Activated CD4-positive, alpha-beta memory T cell treated with anti-CD3 and anti-CD28 coated beads for 36 hours (primary cell): ENCODE data around the gene NOTUM. TPM values are rescaled to one million over a fixed set of nuclear protein-coding genes. Genes with fewer than 3 reads are reported as not detected.

Experiments used
- CTCF ChIA-PET: fragments of 350-600 bp; sonication (Branson Sonifier 250); formaldehyde crosslinking; loops from one replicate; lab custom pipeline; 2021; ENCODE audit warnings: antibody characterized with exemption, inconsistent platforms; lab: Charles Lee
- POLR2A ChIA-PET: fragments of 350-600 bp; sonication (Branson Sonifier 250); formaldehyde crosslinking; loops from one replicate; lab custom pipeline; 2021; ENCODE audit warnings: antibody characterized with exemption; lab: Charles Lee
- DNase-seq: peaks from one replicate; pipeline ENCODE4 v3.0.0-alpha.2; 2020
- H3K27ac Mint-ChIP-seq: one replicate; pipeline ENCODE4 v1.8.0; 2021; ENCODE audit warnings: mixed read lengths
- H3K27me3 Mint-ChIP-seq: one replicate; pipeline ENCODE4 v1.8.0; 2021; ENCODE audit warnings: mixed read lengths
- H3K36me3 Mint-ChIP-seq: one replicate; pipeline ENCODE4 v1.8.0; 2021; ENCODE audit warnings: mixed read lengths
- H3K4me1 Mint-ChIP-seq: one replicate; pipeline ENCODE4 v1.8.0; 2021; ENCODE audit warnings: low read depth, mixed read lengths
- H3K4me3 Mint-ChIP-seq: one replicate; pipeline ENCODE4 v1.8.0; 2021; ENCODE audit warnings: mild to moderate bottlenecking, mixed read lengths
- H3K9me3 Mint-ChIP-seq: one replicate; pipeline ENCODE4 v1.8.0; 2021; ENCODE audit warnings: mixed read lengths
- intact Hi-C: fragments of 100-400 bp; cut with micrococcal nuclease; formaldehyde crosslinking; loops from one replicate; pipeline ENCODE4 v1.15.1; 2023
- total RNA-seq, 2 experiments: library from RNA; stranded (reverse); gene quantifications; one replicate each; pipeline ENCODE4 v1.2.3, GENCODE V29; 2021

NOTUM gene
- total RNA-seq, 2 experiments from 2014 or later = 0.22 to 0.40 TPM

GRCh38 chr17:81927653-81928543 is 33.1 kb downstream of the NOTUM start, which contains the start of gene MAFG:
TSS of gene MAFG (minus strand) at chr17:81927735. CDS start at chr17:81923185, 4,550 bp downstream.
- ChIA-PET CTCF (interaction anchor here (0.6 to 2.2 kb wide), 10 partner anchors 10 to 199 kb away, joined by 3 to 6 read pairs (median 4); partner anchors contain the start of genes LRRC45 and SIRT7), POLR2A (interaction anchor here (0.9 to 1.7 kb wide), 6 partner anchors 9 to 358 kb away, joined by 3 to 6 read pairs (median 4); partner anchors contain the start of genes MCRIP1 and PYCR1)
- H3K4me3 Mint-ChIP-seq = peak within 1 kb of the TSS; percentile 83
- peaks cover 2% of the 10 kb centered on the region for H3K36me3 Mint-ChIP-seq
- H3K27ac Mint-ChIP-seq = peak within 1 kb of the TSS; percentile 87
- peak; percentile 92 for DNase-seq
- H3K9me3 Mint-ChIP-seq = no peaks in the 10 kb centered on the region
- H3K4me1 Mint-ChIP-seq = peaks cover 15% of the 10 kb centered on the region
- peaks cover 11% of the 10 kb centered on the region for H3K27me3 Mint-ChIP-seq
- intact Hi-C loops = loop anchor here (5.0 kb wide), 1 partner anchor 56 kb away; the partner anchor contains the start of gene ARHGDIA

GRCh38 chr17:81927152-81927652 is 33.8 kb downstream of the NOTUM start:
- Mint-ChIP-seq H3K27ac (peak overlapping the region; percentile 69), H3K27me3 (peaks cover 11% of the 10 kb centered on the region), H3K4me1 (peaks cover 15% of the 10 kb centered on the region), H3K4me3 (peak overlapping the region; percentile 57), H3K36me3 (peaks cover 1% of the 10 kb centered on the region), H3K9me3 (no peaks in the 10 kb centered on the region)
- POLR2A ChIA-PET = interaction anchor here (0.6 to 2.1 kb wide), 8 partner anchors 10 to 95 kb away, joined by 3 to 7 read pairs (median 3); partner anchors contain the start of genes MCRIP1, PCYT2 and SIRT7
- intact Hi-C loops = loop anchor here (5.0 kb wide), 1 partner anchor 55 kb away; the partner anchor contains the start of gene ARHGDIA
- CTCF ChIA-PET = interaction anchor here (0.6 to 2.2 kb wide), 8 partner anchors 10 to 111 kb away, joined by 3 to 6 read pairs (median 4); partner anchors contain the start of genes LRRC45 and SIRT7
- DNase-seq = no peak

- intact Hi-C loops = loop anchor here (5.0 kb wide), 1 partner anchor 54 kb away; the partner anchor contains the start of gene ARHGDIA
- peak; percentile 78 for DNase-seq
- peaks cover 15% of the 10 kb centered on the region for H3K4me1 Mint-ChIP-seq
- peaks cover 4% of the 10 kb centered on the region for H3K36me3 Mint-ChIP-seq
- peak overlapping the region; percentile 87 for H3K27ac Mint-ChIP-seq
- H3K9me3 Mint-ChIP-seq = no peaks in the 10 kb centered on the region
- ChIA-PET CTCF (interaction anchor here (0.7 to 2.2 kb wide), 5 partner anchors 9 to 112 kb away, joined by 3 to 7 read pairs (median 5); no protein-coding TSS in a partner anchor), POLR2A (interaction anchor here (0.6 to 2.1 kb wide), 8 partner anchors 9 to 95 kb away, joined by 3 to 7 read pairs (median 3); partner anchors contain the start of genes MCRIP1, PCYT2 and SIRT7)
- peak overlapping the region; percentile 83 for H3K4me3 Mint-ChIP-seq
- peaks cover 11% of the 10 kb centered on the region for H3K27me3 Mint-ChIP-seq
Observed at GRCh38 chr17:81926451-81927151, 34.4 kb downstream of the NOTUM start.

GRCh38 chr17:81925860-81926450 is 35.0 kb downstream of the NOTUM start:
- Mint-ChIP-seq H3K4me1 (peaks cover 15% of the 10 kb centered on the region), H3K4me3 (peak overlapping the region; percentile 83), H3K27me3 (peaks cover 11% of the 10 kb centered on the region), H3K36me3 (peaks cover 7% of the 10 kb centered on the region), H3K9me3 (no peaks in the 10 kb centered on the region), H3K27ac (peak overlapping the region; percentile 87)
- POLR2A ChIA-PET = interaction anchor here (0.8 to 2.1 kb wide), 5 partner anchors 9 to 57 kb away, joined by 3 to 7 read pairs (median 3); partner anchors contain the start of genes PCYT2 and SIRT7
- DNase-seq = no peak
- CTCF ChIA-PET = interaction anchor here (0.7 to 1.4 kb wide), 3 partner anchors 9 to 96 kb away, joined by 3 to 7 read pairs (median 5); no protein-coding TSS in a partner anchor
- intact Hi-C loops = loop anchor here (5.0 kb wide), 1 partner anchor 54 kb away; the partner anchor contains the start of gene ARHGDIA

GRCh38 chr17:81924557-81925532 is 36.1 kb downstream of the NOTUM start:
- POLR2A ChIA-PET = interaction anchor here (2.1 kb wide), 1 partner anchor 8 kb away, joined by 7 read pairs; the partner anchor contains the start of gene SIRT7
- Mint-ChIP-seq H3K4me1 (peaks cover 15% of the 10 kb centered on the region), H3K4me3 (peak overlapping the region; percentile 83), H3K27me3 (peaks cover 8% of the 10 kb centered on the region), H3K9me3 (no peaks in the 10 kb centered on the region), H3K36me3 (peaks cover 8% of the 10 kb centered on the region), H3K27ac (peak overlapping the region; percentile 62)
- DNase-seq = peak; percentile 55
- CTCF ChIA-PET = interaction anchor here (0.5 to 1.1 kb wide), 2 partner anchors 18 to 97 kb away, joined by 3 to 5 read pairs; no protein-coding TSS in a partner anchor
- intact Hi-C loops = loop anchor here (5.0 kb wide), 1 partner anchor 53 kb away; the partner anchor contains the start of gene ARHGDIA

- peaks cover 19% of the 10 kb centered on the region for H3K4me1 Mint-ChIP-seq
- intact Hi-C loops = no loop called here
- ChIA-PET POLR2A (no interaction called here), CTCF (interaction anchor here (0.6 kb wide), 1 partner anchor 185 kb away, joined by 3 read pairs; no protein-coding TSS in a partner anchor)
- no peaks in the 10 kb centered on the region for H3K9me3 Mint-ChIP-seq
- no peak overlapping the region for H3K27ac Mint-ChIP-seq
- DNase-seq = no peak
- peaks cover 8% of the 10 kb centered on the region for H3K36me3 Mint-ChIP-seq
- peaks cover under 1% of the 10 kb centered on the region for H3K27me3 Mint-ChIP-seq
- no peak overlapping the region for H3K4me3 Mint-ChIP-seq
Observed at GRCh38 chr17:81923302-81924260, 37.4 kb downstream of the NOTUM start.

- ChIA-PET POLR2A (no interaction called here), CTCF (interaction anchor here (0.6 kb wide), 1 partner anchor 186 kb away, joined by 3 read pairs; no protein-coding TSS in a partner anchor)
- intact Hi-C loops = no loop called here
- no peaks in the 10 kb centered on the region for H3K9me3 Mint-ChIP-seq
- no peaks in the 10 kb centered on the region for H3K27me3 Mint-ChIP-seq
- peaks cover 8% of the 10 kb centered on the region for H3K36me3 Mint-ChIP-seq
- no peak overlapping the region for H3K27ac Mint-ChIP-seq
- DNase-seq = no peak
- H3K4me1 Mint-ChIP-seq = peaks cover 24% of the 10 kb centered on the region
- no peak overlapping the region for H3K4me3 Mint-ChIP-seq
Observed at GRCh38 chr17:81922566-81923301, 38.3 kb downstream of the NOTUM start.

- Mint-ChIP-seq H3K36me3 (peaks cover 9% of the 10 kb centered on the region), H3K27me3 (no peaks in the 10 kb centered on the region), H3K27ac (no peak overlapping the region), H3K9me3 (no peaks in the 10 kb centered on the region), H3K4me1 (peaks cover 27% of the 10 kb centered on the region), H3K4me3 (no peak overlapping the region)
- POLR2A ChIA-PET = no interaction called here
- no peak for DNase-seq
- intact Hi-C loops = no loop called here
- CTCF ChIA-PET = interaction anchor here (0.6 kb wide), 1 partner anchor 73 kb away, joined by 3 read pairs; no protein-coding TSS in a partner anchor
Observed at GRCh38 chr17:81921996-81922565, 38.9 kb downstream of the NOTUM start.
